HEK293 (cell line): Measurements from ENCODE around the gene DHRS3.

ENCODE experiments used
- CTCF ChIA-PET: fragments of 350-600 bp; formaldehyde crosslinking; extraction: SDS; loops from one replicate; lab custom pipeline; 2021; ENCODE audit warnings: antibody characterized with exemption; lab: Yijun Ruan, JAX
- POLR2A ChIA-PET: fragments of 300-600 bp; formaldehyde crosslinking; extraction: SDS; loops from one replicate; lab custom pipeline; 2020; ENCODE audit warnings: antibody characterized with exemption, inconsistent platforms; lab: Yijun Ruan, JAX
- H3K27ac ChIP-seq: fragments of 200-500 bp; sonication (Bioruptor generic); 2 replicates; pipeline ENCODE4 v1.5.1; 2014; ENCODE audit warnings: low read depth, low read length, control low read depth, inconsistent platforms; ENCODE audit errors: extremely low read depth
- H3K36me3 ChIP-seq, 2 experiments: fragments of 200-500 bp in 1 of 2; sonication (Bioruptor generic) in 1 of 2; 1 replicate in 1 of 2; 2 replicates in 1 of 2; pipeline ENCODE4 v1.5.1; 2014 to 2017; ENCODE audit warnings: inconsistent platforms in 2 of 2, low read length in 2 of 2; ENCODE audit not compliant: control insufficient read depth in 2 of 2, insufficient read depth in 1 of 2
- H3K4me1 ChIP-seq: fragments of 200-500 bp; sonication (Bioruptor generic); 2 replicates; pipeline ENCODE4 v1.5.1; 2014; ENCODE audit warnings: mild to moderate bottlenecking, low read length, inconsistent platforms; ENCODE audit not compliant: control insufficient read depth, insufficient read depth
- H3K4me3 ChIP-seq: 2 replicates; pipeline ENCODE4 v1.5.1; 2011; ENCODE audit warnings: low read depth, mild to moderate bottlenecking, control low read depth, low read length, moderate library complexity
- H3K9me3 ChIP-seq: fragments of 200-500 bp; sonication (Bioruptor generic); 2 replicates; pipeline ENCODE4 v1.5.1; 2014; ENCODE audit warnings: low read depth, low read length, inconsistent platforms; ENCODE audit not compliant: control insufficient read depth, insufficient read depth
- ATF2 ChIP-seq: fragments of 450-650 bp; formaldehyde crosslinking; IDR thresholded peaks from 2 replicates; pipeline ENCODE4 v1.5.1; 2016; ENCODE audit warnings: missing biosample characterization, missing genetic modification characterization, low read depth
- GLI4 ChIP-seq: fragments of 450-650 bp; formaldehyde crosslinking; IDR thresholded peaks from 2 replicates; pipeline ENCODE4 v1.5.1; 2016; ENCODE audit warnings: missing biosample characterization, missing genetic modification characterization
- KLF1 ChIP-seq: fragments of 450-650 bp; formaldehyde crosslinking; IDR thresholded peaks from 2 replicates; pipeline ENCODE4 v1.5.1; 2016; ENCODE audit warnings: missing biosample characterization, missing genetic modification characterization
- KLF8 ChIP-seq: fragments of 450-650 bp; formaldehyde crosslinking; IDR thresholded peaks from 2 replicates; pipeline ENCODE4 v1.5.1; 2016; ENCODE audit warnings: missing biosample characterization, missing genetic modification characterization
- MYNN ChIP-seq: fragments of 450-650 bp; formaldehyde crosslinking; IDR thresholded peaks from 2 replicates; pipeline ENCODE4 v1.5.1; 2016; ENCODE audit warnings: missing biosample characterization, missing genetic modification characterization, borderline replicate concordance
- SP7 ChIP-seq: fragments of 450-650 bp; formaldehyde crosslinking; IDR thresholded peaks from 2 replicates; pipeline ENCODE4 v1.5.1; 2016; ENCODE audit warnings: missing biosample characterization, missing genetic modification characterization
- YY2 ChIP-seq: fragments of 450-650 bp; formaldehyde crosslinking; IDR thresholded peaks from 2 replicates; pipeline ENCODE4 v1.5.1; 2016; ENCODE audit warnings: missing biosample characterization, missing genetic modification characterization
- ZNF121 ChIP-seq: fragments of 450-650 bp; formaldehyde crosslinking; IDR thresholded peaks from 2 replicates; pipeline ENCODE4 v1.5.1; 2016; ENCODE audit warnings: missing biosample characterization, missing genetic modification characterization
- ZNF148 ChIP-seq: fragments of 450-650 bp; formaldehyde crosslinking; IDR thresholded peaks from 2 replicates; pipeline ENCODE4 v1.5.0; 2017; ENCODE audit warnings: missing biosample characterization, missing genetic modification characterization, borderline replicate concordance
- ZNF341 ChIP-seq: fragments of 450-650 bp; formaldehyde crosslinking; IDR thresholded peaks from 2 replicates; pipeline ENCODE4; 2016; ENCODE audit warnings: low read depth, missing biosample characterization, missing genetic modification characterization
- ZNF514 ChIP-seq: fragments of 450-650 bp; formaldehyde crosslinking; IDR thresholded peaks from 2 replicates; pipeline ENCODE4 v1.5.1; 2016; ENCODE audit warnings: missing biosample characterization, missing genetic modification characterization
- ZNF624 ChIP-seq: fragments of 450-650 bp; formaldehyde crosslinking; IDR thresholded peaks from 2 replicates; pipeline ENCODE4 v1.5.1; 2017; ENCODE audit warnings: missing biosample characterization, missing genetic modification characterization
- ZNF792 ChIP-seq: fragments of 450-650 bp; formaldehyde crosslinking; IDR thresholded peaks from 2 replicates; pipeline ENCODE4 v1.5.1; 2016; ENCODE audit warnings: missing biosample characterization, missing genetic modification characterization
- ZSCAN18 ChIP-seq: fragments of 450-650 bp; formaldehyde crosslinking; IDR thresholded peaks from 2 replicates; pipeline ENCODE4 v1.5.1; 2016; ENCODE audit warnings: missing biosample characterization, missing genetic modification characterization
- TF ChIP-seq, protein P1 (sequence below): fragments of 450-650 bp; formaldehyde crosslinking; IDR thresholded peaks from 2 replicates; pipeline ENCODE4 v1.5.1; 2017; ENCODE audit warnings: missing biosample characterization, missing genetic modification characterization

DHRS3 gene

GRCh38 chr1:12578860-12579422, 39.1 kb downstream of the DHRS3 start:
- H3K27ac ChIP-seq = no peak overlapping the region
- H3K9me3 ChIP-seq = no peaks in the 10 kb centered on the region
- no peak overlapping the region for H3K4me3 ChIP-seq
- H3K36me3 ChIP-seq = peaks cover 0 to 26% of the 10 kb centered on the region in 2 experiments; a peak in 2 of 3 replicates
- ChIA-PET POLR2A (no interaction called here), CTCF (interaction anchor here (0.8 kb wide), 1 partner anchor 22 kb away, joined by 3 read pairs; no protein-coding TSS in a partner anchor)
- no peaks in the 10 kb centered on the region for H3K4me1 ChIP-seq
- TF ChIP-seq ZNF341 = no peak
- TF ChIP-seq KLF1 (tag by site-specific recombination) = no peak
- no peak for TF ChIP-seq ZNF792
- TF ChIP-seq ZNF624 = no peak
- no peak for TF ChIP-seq ZNF514 (tag by site-specific recombination)
- TF ChIP-seq SP7 = no peak
- no peak for TF ChIP-seq ZNF121 (tag by site-specific recombination)
- TF ChIP-seq, protein P1, sequence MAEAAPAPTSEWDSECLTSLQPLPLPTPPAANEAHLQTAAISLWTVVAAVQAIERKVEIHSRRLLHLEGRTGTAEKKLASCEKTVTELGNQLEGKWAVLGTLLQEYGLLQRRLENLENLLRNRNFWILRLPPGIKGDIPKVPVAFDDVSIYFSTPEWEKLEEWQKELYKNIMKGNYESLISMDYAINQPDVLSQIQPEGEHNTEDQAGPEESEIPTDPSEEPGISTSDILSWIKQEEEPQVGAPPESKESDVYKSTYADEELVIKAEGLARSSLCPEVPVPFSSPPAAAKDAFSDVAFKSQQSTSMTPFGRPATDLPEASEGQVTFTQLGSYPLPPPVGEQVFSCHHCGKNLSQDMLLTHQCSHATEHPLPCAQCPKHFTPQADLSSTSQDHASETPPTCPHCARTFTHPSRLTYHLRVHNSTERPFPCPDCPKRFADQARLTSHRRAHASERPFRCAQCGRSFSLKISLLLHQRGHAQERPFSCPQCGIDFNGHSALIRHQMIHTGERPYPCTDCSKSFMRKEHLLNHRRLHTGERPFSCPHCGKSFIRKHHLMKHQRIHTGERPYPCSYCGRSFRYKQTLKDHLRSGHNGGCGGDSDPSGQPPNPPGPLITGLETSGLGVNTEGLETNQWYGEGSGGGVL (tag by site-specific recombination) = no peak

DNA sequence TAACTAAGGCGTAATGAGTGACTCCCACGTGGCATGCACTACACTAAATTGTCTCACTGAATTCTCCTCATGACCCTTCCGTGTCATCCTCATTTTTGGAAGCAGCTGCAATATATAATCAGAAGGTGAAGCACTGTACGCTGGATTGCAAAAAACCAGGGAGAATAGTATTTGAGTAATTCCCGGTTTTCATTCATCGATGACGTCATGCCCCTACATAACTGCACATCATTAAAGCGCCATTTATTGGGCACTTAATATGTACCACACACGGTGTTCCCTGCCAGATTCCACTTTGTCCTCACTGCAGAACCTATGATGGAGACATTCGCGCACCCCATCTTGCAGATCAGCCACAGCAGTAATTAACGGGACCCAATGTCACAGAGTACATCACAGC, 41.0 kb downstream of the DHRS3 start:
- no peak overlapping the region for H3K4me3 ChIP-seq
- H3K27ac ChIP-seq = no peak overlapping the region
- H3K9me3 ChIP-seq = no peaks in the 10 kb centered on the region
- CTCF ChIA-PET = interaction anchor here (1.9 kb wide), 1 partner anchor 42 kb away, joined by 6 read pairs; no protein-coding TSS in a partner anchor
- no peaks in the 10 kb centered on the region for H3K4me1 ChIP-seq
- POLR2A ChIA-PET = no interaction called here
- H3K36me3 ChIP-seq = peaks cover 0 to 31% of the 10 kb centered on the region in 2 experiments; a peak in 2 of 3 replicates
- TF ChIP-seq YY2 (tag by site-specific recombination) (no peak), ATF2 (tag by site-specific recombination) (peak; percentile 66)

DNA sequence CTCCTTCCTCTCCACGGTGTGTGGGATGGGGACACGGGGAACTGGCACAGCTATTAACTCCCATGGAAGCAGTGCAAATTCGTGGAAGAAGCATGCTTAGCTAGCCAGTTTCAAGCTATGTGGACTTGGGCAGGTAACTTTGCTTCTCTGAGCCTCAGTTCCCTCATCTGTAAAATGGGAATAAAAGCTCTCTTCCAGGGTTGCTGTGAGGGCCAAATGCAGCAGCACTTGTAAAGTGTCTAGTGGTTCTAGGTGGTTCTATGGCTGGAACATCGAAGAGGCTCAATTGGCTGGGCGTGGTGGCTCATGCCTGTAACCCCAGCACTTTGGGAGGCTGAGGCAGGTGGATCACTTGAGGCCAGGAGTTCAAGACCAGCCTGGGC, 43.3 kb downstream of the DHRS3 start:
- POLR2A ChIA-PET = interaction anchor here (1.3 kb wide), 2 partner anchors 22 to 43 kb away, joined by 5 to 13 read pairs; partner anchors contain the start of gene DHRS3
- Histone ChIP-seq H3K9me3 (no peaks in the 10 kb centered on the region), H3K36me3 (peaks cover 0 to 40% of the 10 kb centered on the region in 2 experiments; a peak in 2 of 3 replicates), H3K4me3 (no peak overlapping the region), H3K27ac (no peak overlapping the region), H3K4me1 (no peaks in the 10 kb centered on the region)
- no peak for TF ChIP-seq GLI4
- no peak for TF ChIP-seq ZSCAN18
- TF ChIP-seq KLF8 = no peak
- TF ChIP-seq ZNF148 (tag by site-specific recombination) = no peak
- TF ChIP-seq MYNN (tag by site-specific recombination) = no peak
- CTCF ChIA-PET = no interaction called here
